HCT116 (cell line): ENCODE measurements around the gene PLCD3. TPM values are rescaled to one million over a fixed set of nuclear protein-coding genes. Genes with fewer than 3 reads are reported as not detected.

Experiments used
- ATAC-seq: fragments of 200-7000 bp; cut with Tn5 transposase; 2 replicates; pipeline ENCODE4 v1.9.1; 2020; ENCODE audit warnings: mild to moderate bottlenecking, moderate library complexity
- BruUV-seq: library from RNA; stranded (reverse); fragments of 400-500 nt; replicated peaks from 2 replicates; lab custom pipeline; 2021; lab: Mats Ljungman, UMichigan
- CTCF ChIA-PET: fragments of 300-600 bp; sonication (Branson Sonifier 250); formaldehyde crosslinking; loops from one replicate; lab custom pipeline; 2021; ENCODE audit warnings: antibody characterized with exemption; lab: Charles Lee
- POLR2A ChIA-PET: fragments of 300-600, 350-600 bp; sonication (Branson Sonifier 250); formaldehyde crosslinking; loops from one replicate; lab custom pipeline; 2021; ENCODE audit warnings: antibody characterized with exemption; lab: Charles Lee
- RAD21 ChIA-PET, 2 experiments: fragments of 300-600 bp; sonication (Branson Sonifier 250); formaldehyde crosslinking; loops; one replicate each; lab custom pipeline; 2023; ENCODE audit warnings: low total read pairs in 2 of 2; ENCODE audit not compliant: uncharacterized antibody in 2 of 2, unreplicated experiment in 2 of 2, low non-redundant PET in 1 of 2; lab: Charles Lee
- DNase-seq: peaks from one replicate; pipeline ENCODE4 v3.0.0-alpha.2; 2010; ENCODE audit warnings: low read depth, low spot score
- H2AFZ ChIP-seq: fragments of 200-600 bp; shearing (Covaris generic), sonication (generic); 2 replicates; pipeline ENCODE4 v1.6.1; 2017; ENCODE audit warnings: low read depth, mixed run types, mixed read lengths, antibody characterized with exemption, low read length; ENCODE audit not compliant: poor library complexity, severe bottlenecking
- H3K27ac ChIP-seq: 2 replicates; pipeline ENCODE4 v1.5.1; 2012; ENCODE audit warnings: low read depth, low read length
- H3K27me3 ChIP-seq: fragments of 200-600 bp; sonication (generic); 2 replicates; pipeline ENCODE4 v1.6.1; 2016; ENCODE audit warnings: mixed run types, low read length, mixed read lengths; ENCODE audit not compliant: insufficient read depth
- H3K36me3 ChIP-seq, 2 experiments: fragments of 200-500 bp in 1 of 2; fragments of 200-600 bp in 1 of 2; sonication (Bioruptor generic) in 1 of 2; sonication (generic) in 1 of 2; 2 replicates each; pipeline versions ENCODE4 v1.5.1 to v1.6.1; 2014 to 2016; ENCODE audit warnings: low read length in 2 of 2, inconsistent platforms in 1 of 2, mixed read lengths in 1 of 2, mixed run types in 1 of 2; ENCODE audit not compliant: insufficient read depth in 2 of 2, control insufficient read depth in 1 of 2
- H3K4me1 ChIP-seq, 2 experiments: fragments of 200-600 bp in 1 of 2; sonication (generic) in 1 of 2; 2 replicates each; pipeline versions ENCODE4 v1.5.1 to v1.6.1; 2012 to 2017; ENCODE audit warnings: low read length in 2 of 2, inconsistent platforms in 1 of 2, mild to moderate bottlenecking in 1 of 2, mixed read lengths in 1 of 2, mixed run types in 1 of 2, moderate library complexity in 1 of 2; ENCODE audit not compliant: insufficient read depth in 2 of 2, control insufficient read depth in 1 of 2
- H3K4me2 ChIP-seq: fragments of 200-600 bp; sonication (generic); 2 replicates; pipeline ENCODE4 v1.6.1; 2017; ENCODE audit warnings: mixed run types, low read length, mixed read lengths
- H3K4me3 ChIP-seq, 2 experiments: fragments of 200-600 bp in 1 of 2; sonication (generic) in 1 of 2; replicated peaks in 1 of 2; 2 replicates each; pipeline ENCODE4 v1.5.1; 2011 to 2016; ENCODE audit warnings: low read length in 2 of 2, control low read depth in 1 of 2, low read depth in 1 of 2, mild to moderate bottlenecking in 1 of 2, mixed read lengths in 1 of 2, mixed run types in 1 of 2
- H3K79me2 ChIP-seq: fragments of 200-600 bp; sonication (generic); 2 replicates; pipeline ENCODE4 v1.6.1; 2017; ENCODE audit warnings: mild to moderate bottlenecking, mixed run types, low read length, moderate library complexity, mixed read lengths; ENCODE audit not compliant: insufficient read depth
- H3K9ac ChIP-seq: fragments of 200-600 bp; sonication (generic); 2 replicates; pipeline ENCODE4 v1.6.1; 2016; ENCODE audit warnings: low read length, mixed read lengths
- H3K9me2 ChIP-seq: fragments of 200-600 bp; sonication (generic), shearing (Covaris generic); 2 replicates; pipeline ENCODE4 v1.6.1; 2017; ENCODE audit warnings: mixed run types, mild to moderate bottlenecking, moderate library complexity; ENCODE audit not compliant: insufficient read depth
- H3K9me3 ChIP-seq, 2 experiments: fragments of 200-500 bp in 1 of 2; fragments of 200-600 bp in 1 of 2; sonication (Bioruptor generic) in 1 of 2; sonication (generic) in 1 of 2; 2 replicates each; pipeline ENCODE4 v1.6.1; 2014 to 2017; ENCODE audit warnings: low read length in 2 of 2, mixed read lengths in 2 of 2, inconsistent platforms in 1 of 2, low read depth in 1 of 2, mild to moderate bottlenecking in 1 of 2, mixed run types in 1 of 2, moderate library complexity in 1 of 2; ENCODE audit not compliant: control insufficient read depth in 1 of 2, insufficient read depth in 1 of 2
- H4K20me1 ChIP-seq: fragments of 200-600 bp; sonication (generic), shearing (Covaris generic); 2 replicates; pipeline ENCODE4 v1.6.1; 2017; ENCODE audit warnings: mixed run types, mild to moderate bottlenecking, moderate library complexity; ENCODE audit not compliant: insufficient read depth
- CEBPB ChIP-seq: IDR thresholded peaks from 2 replicates; pipeline ENCODE4 v1.6.1; 2012; ENCODE audit warnings: low read depth
- EZH2 ChIP-seq: fragments of 200-600 bp; sonication (generic); IDR thresholded peaks from 2 replicates; pipeline ENCODE4 v1.6.1; 2017; ENCODE audit warnings: antibody characterized with exemption, mixed run types
- EZH2phosphoT487 ChIP-seq: fragments of 200-600 bp; IDR thresholded peaks from 2 replicates; pipeline ENCODE4 v1.6.1; 2018; ENCODE audit warnings: antibody characterized with exemption, borderline replicate concordance
- FOSL1 ChIP-seq: IDR thresholded peaks from 2 replicates; pipeline ENCODE4 v1.6.1; 2012; ENCODE audit warnings: low read depth
- JUND ChIP-seq: IDR thresholded peaks from 2 replicates; pipeline ENCODE4 v1.6.1; 2012
- POLR2A ChIP-seq: IDR thresholded peaks from 2 replicates; pipeline ENCODE4 v1.7.0; 2011; ENCODE audit warnings: borderline replicate concordance; ENCODE audit not compliant: insufficient read depth, insufficient read length; ENCODE audit errors: extremely low read depth
- POLR2AphosphoS5 ChIP-seq: IDR thresholded peaks from 2 replicates; pipeline ENCODE4 v1.6.1; 2011; ENCODE audit warnings: mild to moderate bottlenecking, low read depth, low read length, moderate library complexity
- RAD21 ChIP-seq: IDR thresholded peaks from 2 replicates; pipeline ENCODE4 v1.6.1; 2012; ENCODE audit warnings: low read depth, mild to moderate bottlenecking
- SIN3A ChIP-seq: IDR thresholded peaks from 2 replicates; pipeline ENCODE4 v1.6.1; 2012; ENCODE audit warnings: low read depth
- SP1 ChIP-seq: IDR thresholded peaks from 2 replicates; pipeline ENCODE4 v1.6.1; 2012; ENCODE audit warnings: low read depth
- SRF ChIP-seq: IDR thresholded peaks from 2 replicates; pipeline ENCODE4 v1.6.1; 2012; ENCODE audit warnings: low read depth
- TCF7L2 ChIP-seq: IDR thresholded peaks from 2 replicates; pipeline ENCODE4 v1.7.0; 2011; ENCODE audit warnings: borderline replicate concordance, inconsistent platforms; ENCODE audit not compliant: insufficient read depth, insufficient read length; ENCODE audit errors: extremely low read depth
- ZFX ChIP-seq: fragments of 450-650 bp; IDR thresholded peaks from 2 replicates; pipeline ENCODE4 v1.6.1; 2017
- ZNF274 ChIP-seq: fragments of 200-500 bp; sonication (Bioruptor generic); IDR thresholded peaks from 2 replicates; pipeline ENCODE4 v1.6.1; 2014; ENCODE audit warnings: mild to moderate bottlenecking, low read depth, low read length, inconsistent platforms
- intact Hi-C: fragments of 100-400 bp; cut with micrococcal nuclease; formaldehyde crosslinking; loops from 2 replicates; pipeline ENCODE4 v1.10.0; 2022
- total RNA-seq: library from RNA; stranded (reverse); gene quantifications from one replicate; pipeline ENCODE4 v1.2.1, GENCODE V29; 2021; ENCODE audit not compliant: unreplicated experiment
- TF ChIP-seq, protein P1 (sequence below): IDR thresholded peaks from 2 replicates; pipeline ENCODE4 v1.6.1; 2012; ENCODE audit warnings: low read depth
- TF ChIP-seq, protein P2 (sequence below): IDR thresholded peaks from 2 replicates; pipeline ENCODE4 v1.6.1; 2012
- TF ChIP-seq, protein P3 (sequence below), 3 experiments: fragments of 200-600 bp in 1 of 3; sonication (generic) in 1 of 3; IDR thresholded peaks in 2 of 3; conservative IDR thresholded peaks in 1 of 3; 2 replicates each; pipeline ENCODE4 v1.5.1; 2012 to 2017; ENCODE audit warnings: low read depth in 2 of 3, low read length in 2 of 3, antibody characterized with exemption in 1 of 3, borderline replicate concordance in 1 of 3, control low read depth in 1 of 3, mild to moderate bottlenecking in 1 of 3, mixed read lengths in 1 of 3, mixed run types in 1 of 3, moderate library complexity in 1 of 3; ENCODE audit not compliant: insufficient read depth in 1 of 3
- TF ChIP-seq, protein P4 (sequence below): IDR thresholded peaks from 2 replicates; pipeline ENCODE4 v1.6.1; 2012

PLCD3 gene
- total RNA-seq, 1 experiment from 2014 or later: 197 TPM

DNA sequence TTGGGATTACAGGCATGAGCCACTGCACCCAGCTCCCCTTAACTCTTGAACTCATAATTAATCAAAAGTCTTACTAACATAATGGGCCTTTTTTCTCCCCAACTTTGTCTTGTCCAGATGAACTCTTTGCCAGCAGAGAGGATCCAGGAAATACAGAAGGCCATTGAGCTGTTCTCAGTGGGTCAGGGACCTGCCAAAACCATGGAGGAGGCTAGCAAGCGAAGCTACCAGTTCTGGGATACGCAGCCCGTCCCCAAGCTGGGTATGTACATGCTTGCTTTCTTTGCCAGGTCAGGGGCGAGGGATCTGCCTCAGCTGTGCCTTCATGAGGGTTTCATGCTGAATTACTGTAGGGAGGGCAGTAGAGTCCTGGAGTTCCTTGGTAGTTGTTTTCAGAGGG lies 45.9 kb downstream of the PLCD3 start:
- Histone ChIP-seq H3K27ac (no peak overlapping the region), H3K27me3 (no peaks in the 10 kb centered on the region), H3K36me3 (peaks cover 51 to 55% of the 10 kb centered on the region in 2 experiments), H3K4me3 (no peak overlapping the region), H3K4me1 (peaks cover 0 to 3% of the 10 kb centered on the region in 2 experiments; a peak in 1 of 4 replicates), H3K79me2 (peaks cover 12% of the 10 kb centered on the region; the same call in 1 of the 2 replicates), H4K20me1 (peaks cover 4% of the 10 kb centered on the region; the same call in 1 of the 2 replicates), H2AFZ (no peak overlapping the region)
- intact Hi-C loops: no loop called here
- CTCF ChIA-PET: interaction anchor here (1.2 to 1.4 kb wide), 2 partner anchors 13 kb away, joined by 3 read pairs; no protein-coding TSS in a partner anchor
- POLR2A ChIA-PET: no interaction called here
- DNase-seq: no peak
- no peak for TF ChIP-seq JUND
- TF ChIP-seq, protein P1, sequence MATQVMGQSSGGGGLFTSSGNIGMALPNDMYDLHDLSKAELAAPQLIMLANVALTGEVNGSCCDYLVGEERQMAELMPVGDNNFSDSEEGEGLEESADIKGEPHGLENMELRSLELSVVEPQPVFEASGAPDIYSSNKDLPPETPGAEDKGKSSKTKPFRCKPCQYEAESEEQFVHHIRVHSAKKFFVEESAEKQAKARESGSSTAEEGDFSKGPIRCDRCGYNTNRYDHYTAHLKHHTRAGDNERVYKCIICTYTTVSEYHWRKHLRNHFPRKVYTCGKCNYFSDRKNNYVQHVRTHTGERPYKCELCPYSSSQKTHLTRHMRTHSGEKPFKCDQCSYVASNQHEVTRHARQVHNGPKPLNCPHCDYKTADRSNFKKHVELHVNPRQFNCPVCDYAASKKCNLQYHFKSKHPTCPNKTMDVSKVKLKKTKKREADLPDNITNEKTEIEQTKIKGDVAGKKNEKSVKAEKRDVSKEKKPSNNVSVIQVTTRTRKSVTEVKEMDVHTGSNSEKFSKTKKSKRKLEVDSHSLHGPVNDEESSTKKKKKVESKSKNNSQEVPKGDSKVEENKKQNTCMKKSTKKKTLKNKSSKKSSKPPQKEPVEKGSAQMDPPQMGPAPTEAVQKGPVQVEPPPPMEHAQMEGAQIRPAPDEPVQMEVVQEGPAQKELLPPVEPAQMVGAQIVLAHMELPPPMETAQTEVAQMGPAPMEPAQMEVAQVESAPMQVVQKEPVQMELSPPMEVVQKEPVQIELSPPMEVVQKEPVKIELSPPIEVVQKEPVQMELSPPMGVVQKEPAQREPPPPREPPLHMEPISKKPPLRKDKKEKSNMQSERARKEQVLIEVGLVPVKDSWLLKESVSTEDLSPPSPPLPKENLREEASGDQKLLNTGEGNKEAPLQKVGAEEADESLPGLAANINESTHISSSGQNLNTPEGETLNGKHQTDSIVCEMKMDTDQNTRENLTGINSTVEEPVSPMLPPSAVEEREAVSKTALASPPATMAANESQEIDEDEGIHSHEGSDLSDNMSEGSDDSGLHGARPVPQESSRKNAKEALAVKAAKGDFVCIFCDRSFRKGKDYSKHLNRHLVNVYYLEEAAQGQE: no peak
- no peak for TF ChIP-seq CEBPB
- TF ChIP-seq, protein P2, sequence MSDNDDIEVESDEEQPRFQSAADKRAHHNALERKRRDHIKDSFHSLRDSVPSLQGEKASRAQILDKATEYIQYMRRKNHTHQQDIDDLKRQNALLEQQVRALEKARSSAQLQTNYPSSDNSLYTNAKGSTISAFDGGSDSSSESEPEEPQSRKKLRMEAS: no peak
- no peak for TF ChIP-seq EZH2
- no peak for TF ChIP-seq ZNF274
- TF ChIP-seq, protein P3, sequence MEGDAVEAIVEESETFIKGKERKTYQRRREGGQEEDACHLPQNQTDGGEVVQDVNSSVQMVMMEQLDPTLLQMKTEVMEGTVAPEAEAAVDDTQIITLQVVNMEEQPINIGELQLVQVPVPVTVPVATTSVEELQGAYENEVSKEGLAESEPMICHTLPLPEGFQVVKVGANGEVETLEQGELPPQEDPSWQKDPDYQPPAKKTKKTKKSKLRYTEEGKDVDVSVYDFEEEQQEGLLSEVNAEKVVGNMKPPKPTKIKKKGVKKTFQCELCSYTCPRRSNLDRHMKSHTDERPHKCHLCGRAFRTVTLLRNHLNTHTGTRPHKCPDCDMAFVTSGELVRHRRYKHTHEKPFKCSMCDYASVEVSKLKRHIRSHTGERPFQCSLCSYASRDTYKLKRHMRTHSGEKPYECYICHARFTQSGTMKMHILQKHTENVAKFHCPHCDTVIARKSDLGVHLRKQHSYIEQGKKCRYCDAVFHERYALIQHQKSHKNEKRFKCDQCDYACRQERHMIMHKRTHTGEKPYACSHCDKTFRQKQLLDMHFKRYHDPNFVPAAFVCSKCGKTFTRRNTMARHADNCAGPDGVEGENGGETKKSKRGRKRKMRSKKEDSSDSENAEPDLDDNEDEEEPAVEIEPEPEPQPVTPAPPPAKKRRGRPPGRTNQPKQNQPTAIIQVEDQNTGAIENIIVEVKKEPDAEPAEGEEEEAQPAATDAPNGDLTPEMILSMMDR (IDR thresholded peaks at IDR 0.05 in 2 of 3, conservative IDR thresholded peaks at IDR 0.05 in 1 of 3; ENCODE audit: borderline replicate concordance in 1 of 3, insufficient read depth in 1 of 3, low read depth in 2 of 3, low read length in 2 of 3): no peak
- TF ChIP-seq SP1: no peak
- no peak for TF ChIP-seq SRF
- TF ChIP-seq SIN3A: no peak
- TF ChIP-seq TCF7L2: no peak
- no peak for TF ChIP-seq FOSL1
- no peak for TF ChIP-seq EZH2phosphoT487
- no peak for TF ChIP-seq RAD21
- TF ChIP-seq POLR2A: no peak
- TF ChIP-seq, protein P4, sequence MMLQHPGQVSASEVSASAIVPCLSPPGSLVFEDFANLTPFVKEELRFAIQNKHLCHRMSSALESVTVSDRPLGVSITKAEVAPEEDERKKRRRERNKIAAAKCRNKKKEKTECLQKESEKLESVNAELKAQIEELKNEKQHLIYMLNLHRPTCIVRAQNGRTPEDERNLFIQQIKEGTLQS: no peak
- no peak for TF ChIP-seq ZFX
- TF ChIP-seq POLR2AphosphoS5: no peak
- TF ChIP-seq, all 23 proteins: peak for 0
- H3K4me2 ChIP-seq: no peak overlapping the region
- RAD21 ChIA-PET: no interaction called here
- no peaks in the 10 kb centered on the region for H3K9me3 ChIP-seq
- H3K9me2 ChIP-seq: no peaks in the 10 kb centered on the region
- ATAC-seq: no peak
- H3K9ac ChIP-seq: no peak overlapping the region
- BruUV-seq: no TSS peak
